ENCODE data around the gene MICA.

MICA gene

GRCh38 chr6:31366693-31367470 is 36.5 kb upstream of the MICA start (continued):
- no peak for TF ChIP-seq KLF9 (tag by site-specific recombination; IDR thresholded peaks at IDR 0.05; ENCODE audit: low read depth)
- TF ChIP-seq ZNF2 (tag by site-specific recombination; IDR thresholded peaks at IDR 0.05), result peak; percentile 94
- TF ChIP-seq HOXD13 (CRISPR knock-in tag; IDR thresholded peaks at IDR 0.05; ENCODE audit: borderline replicate concordance), result no peak
- peak; percentile 92 for TF ChIP-seq KLF17 (tag by site-specific recombination; IDR thresholded peaks at IDR 0.05)
- no peak for TF ChIP-seq ZNF311 (tag by site-specific recombination; IDR thresholded peaks at IDR 0.05; ENCODE audit: borderline replicate concordance)
- TF ChIP-seq WT1 (tag by site-specific recombination; IDR thresholded peaks at IDR 0.05), result 0 out of 2 replicates have a peak, but pooled peaks have one; percentile 42
- TF ChIP-seq ZBTB21 (tag by site-specific recombination; IDR thresholded peaks at IDR 0.05), result 0 out of 2 replicates have a peak, but pooled peaks have one; percentile 20
- TF ChIP-seq ZSCAN16 (tag by site-specific recombination; IDR thresholded peaks at IDR 0.05), result no peak
- no peak for TF ChIP-seq KLF8 (tag by site-specific recombination; IDR thresholded peaks at IDR 0.05)
- TF ChIP-seq ZNF133 (tag by site-specific recombination; IDR thresholded peaks at IDR 0.05), result no peak
- no peak for TF ChIP-seq ZNF16 (tag by site-specific recombination; IDR thresholded peaks at IDR 0.05; ENCODE audit: low read depth)
- TF ChIP-seq RBAK (tag by site-specific recombination; IDR thresholded peaks at IDR 0.05), result no peak
- no peak for TF ChIP-seq GLI2 (tag by site-specific recombination; IDR thresholded peaks at IDR 0.05; ENCODE audit: borderline replicate concordance, low read depth)
- TF ChIP-seq ZNF654 (tag by site-specific recombination; IDR thresholded peaks at IDR 0.05; ENCODE audit: low read depth), result peak; percentile 99
- 0 out of 2 replicates have a peak, but pooled peaks have one; percentile 41 for TF ChIP-seq ZNF184 (tag by site-specific recombination; IDR thresholded peaks at IDR 0.05)
- TF ChIP-seq ZNF561 (tag by site-specific recombination; IDR thresholded peaks at IDR 0.05; ENCODE audit: borderline replicate concordance), result peak; percentile 67; the same call in 1 of the 2 replicates
- no peak for TF ChIP-seq KLF1 (tag by site-specific recombination; IDR thresholded peaks at IDR 0.05)
- TF ChIP-seq KLF7 (tag by site-specific recombination; IDR thresholded peaks at IDR 0.05; ENCODE audit: borderline replicate concordance), result no peak
- no peak for TF ChIP-seq ZSCAN23 (tag by site-specific recombination; IDR thresholded peaks at IDR 0.05)
- TF ChIP-seq ZNF169 (tag by site-specific recombination; IDR thresholded peaks at IDR 0.05), result no peak
- TF ChIP-seq ZNF48 (tag by site-specific recombination; IDR thresholded peaks at IDR 0.05), result no peak
- TF ChIP-seq MEIS1 (CRISPR knock-in tag; IDR thresholded peaks at IDR 0.05; ENCODE audit: borderline replicate concordance), result no peak
- TF ChIP-seq ZBTB6 (tag by site-specific recombination; IDR thresholded peaks at IDR 0.05), result no peak
- TF ChIP-seq ZSCAN18 (tag by site-specific recombination; IDR thresholded peaks at IDR 0.05), result no peak
- no peak for TF ChIP-seq ZBTB10 (tag by site-specific recombination; IDR thresholded peaks at IDR 0.05)
- TF ChIP-seq ZNF639 (tag by site-specific recombination; IDR thresholded peaks at IDR 0.05), result no peak
- TF ChIP-seq GLIS1 (tag by site-specific recombination; IDR thresholded peaks at IDR 0.05), result peak; percentile 29; the same call in 1 of the 2 replicates
- TF ChIP-seq ZBTB1 (tag by site-specific recombination; IDR thresholded peaks at IDR 0.05), result no peak
- no peak for TF ChIP-seq ZNF560 (tag by site-specific recombination; IDR thresholded peaks at IDR 0.05; ENCODE audit: borderline replicate concordance)
- TF ChIP-seq SALL2 (tag by site-specific recombination; IDR thresholded peaks at IDR 0.05; ENCODE audit: borderline replicate concordance), result no peak
- peak; percentile 73; the same call in 1 of the 2 replicates for TF ChIP-seq ZNF692 (tag by site-specific recombination; IDR thresholded peaks at IDR 0.05)
- TF ChIP-seq ZNF132 (tag by site-specific recombination; IDR thresholded peaks at IDR 0.05; ENCODE audit: borderline replicate concordance), result no peak
